B cell (primary cell): ENCODE results near the gene PCSK7.

Source experiments
- CTCF ChIP-seq: fragments of 200-600 bp; IDR thresholded peaks from one replicate; pipeline ENCODE4 v1.8.0; 2022; ENCODE audit warnings: antibody characterized with exemption, mild to moderate bottlenecking
- EZH2 ChIP-seq: IDR thresholded peaks from 2 replicates; pipeline ENCODE4 v1.6.1; 2012; ENCODE audit warnings: borderline replicate concordance, low read depth, mild to moderate bottlenecking, moderate library complexity, low read length; ENCODE audit not compliant: insufficient read depth, poor library complexity, severe bottlenecking

DNA sequence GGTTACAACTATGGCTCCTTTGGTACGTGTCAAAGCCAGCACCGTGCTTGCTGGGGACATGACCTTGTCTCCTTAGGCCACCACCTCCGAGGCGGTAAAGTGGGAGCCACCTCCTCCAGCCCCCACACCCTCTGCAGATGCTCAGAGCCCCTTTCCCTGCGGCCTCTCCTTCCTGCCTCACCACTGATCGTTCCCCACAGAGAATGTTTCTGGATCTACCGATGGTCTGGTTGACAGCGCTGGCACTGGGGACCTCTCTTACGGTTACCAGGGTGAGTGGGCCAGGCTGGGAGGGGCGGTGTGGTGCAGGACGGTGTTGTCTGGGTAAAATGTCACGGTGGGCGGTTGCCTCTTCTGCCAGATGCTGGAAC is 44.5 kb downstream of the PCSK7 start:
- TF ChIP-seq CTCF (no peak), EZH2 (no peak)
